Sigmoid colon (tissue), 7 donors: ENCODE measurements around the gene UBR3. TPM values are rescaled to one million over a fixed set of nuclear protein-coding genes. Genes with fewer than 3 reads are reported as not detected.
"Not testable (repeated sequence)": the region's sequence is repeated elsewhere in the genome, so short reads cannot be mapped to it uniquely, and the experiment has no call there.

Experiments
- DNase-seq: peaks from one replicate; pipeline ENCODE4 v3.0.0-alpha.2; 2019
- H3K27ac ChIP-seq, 4 donors: fragments of 200-600 bp; sonication (generic); one replicate each; pipeline ENCODE4 v1.5.1; 2016 to 2019; ENCODE audit warnings: mild to moderate bottlenecking in 1 of 4
- H3K27me3 ChIP-seq, 3 donors: fragments of 200-600 bp; sonication (generic); one replicate each; pipeline ENCODE4 v1.5.1; 2019; ENCODE audit warnings: mild to moderate bottlenecking in 1 of 3
- H3K36me3 ChIP-seq, 4 donors: fragments of 200-600 bp; sonication (generic); one replicate each; pipeline ENCODE4 v1.5.1; 2016 to 2019
- H3K4me1 ChIP-seq, 4 donors: fragments of 200-600 bp; sonication (generic); one replicate each; pipeline ENCODE4 v1.5.1; 2017 to 2019
- H3K4me3 ChIP-seq, 4 donors: fragments of 200-600 bp; sonication (generic); one replicate each; pipeline ENCODE4 v1.5.1; 2017 to 2019; ENCODE audit warnings: mild to moderate bottlenecking in 2 of 4, moderate library complexity in 1 of 4
- H3K9me3 ChIP-seq, 4 donors: fragments of 200-600 bp in 3 of 4; sonication (generic) in 3 of 4; one replicate each; pipeline versions ENCODE4 v1.5.1 to v1.6.1; 2013 to 2019
- EP300 ChIP-seq, 4 donors: sonication (generic); formaldehyde crosslinking; IDR thresholded peaks; one replicate each; pipeline ENCODE4 v1.6.1; 2017; ENCODE audit warnings: antibody characterized with exemption in 4 of 4
- POLR2A ChIP-seq, 2 donors: fragments of 450-650 bp; IDR thresholded peaks; one replicate each; pipeline ENCODE4 v1.6.1; 2016; ENCODE audit warnings: antibody characterized with exemption in 2 of 2, mild to moderate bottlenecking in 2 of 2, moderate library complexity in 2 of 2
- POLR2AphosphoS5 ChIP-seq, 4 donors: sonication (generic); formaldehyde crosslinking; IDR thresholded peaks; one replicate each; pipeline ENCODE4 v1.6.1; 2017; ENCODE audit warnings: antibody characterized with exemption in 4 of 4
- WGBS, 2 donors: extraction: QIAGEN DNeasy Blood & Tissue Kit; methylation state at CpG; one replicate each; pipeline ENCODE4 v1.1.7; 2013; 5-methylcytosine and 5-hydroxymethylcytosine counted together
- intact Hi-C: fragments of 100-400 bp; cut with DNase I; formaldehyde crosslinking; loops from one replicate; pipeline ENCODE4 v1.15.1; 2023
- polyA plus RNA-seq, 3 donors: library from polyadenylated mRNA; stranded (reverse); fragments of 200-250 nt; gene quantifications; one replicate each; pipeline ENCODE4 v1.2.3, GENCODE V29; 2013
- total RNA-seq, 4 donors: library from RNA; depleted of rRNA; stranded (reverse); fragments of >200 nt; gene quantifications; one replicate each; pipeline ENCODE4 v1.1.0, GENCODE V29; 2016
- TF ChIP-seq, protein P1 (sequence below), 4 experiments: fragments of 450-650 bp in 3 of 4; fragments of 200-600 bp in 1 of 4; IDR thresholded peaks; one replicate each; pipeline ENCODE4 v1.5.1; 2016 to 2019; ENCODE audit warnings: antibody characterized with exemption in 4 of 4, mild to moderate bottlenecking in 3 of 4, moderate library complexity in 2 of 4
- donor health status: healthy with polysubstance abuse.
- donor health status: Bipolar disorder and iron deficiency.
- donor health status: healthy.

Gene UBR3
- total and polyA plus RNA-seq, 7 donors: 4.2 to 101 (median 63.3) TPM

- TF ChIP-seq EP300 (IDR thresholded peaks at IDR 0.05): no peak
- TF ChIP-seq POLR2AphosphoS5 (IDR thresholded peaks at IDR 0.05): no peak
- TF ChIP-seq, protein P1, sequence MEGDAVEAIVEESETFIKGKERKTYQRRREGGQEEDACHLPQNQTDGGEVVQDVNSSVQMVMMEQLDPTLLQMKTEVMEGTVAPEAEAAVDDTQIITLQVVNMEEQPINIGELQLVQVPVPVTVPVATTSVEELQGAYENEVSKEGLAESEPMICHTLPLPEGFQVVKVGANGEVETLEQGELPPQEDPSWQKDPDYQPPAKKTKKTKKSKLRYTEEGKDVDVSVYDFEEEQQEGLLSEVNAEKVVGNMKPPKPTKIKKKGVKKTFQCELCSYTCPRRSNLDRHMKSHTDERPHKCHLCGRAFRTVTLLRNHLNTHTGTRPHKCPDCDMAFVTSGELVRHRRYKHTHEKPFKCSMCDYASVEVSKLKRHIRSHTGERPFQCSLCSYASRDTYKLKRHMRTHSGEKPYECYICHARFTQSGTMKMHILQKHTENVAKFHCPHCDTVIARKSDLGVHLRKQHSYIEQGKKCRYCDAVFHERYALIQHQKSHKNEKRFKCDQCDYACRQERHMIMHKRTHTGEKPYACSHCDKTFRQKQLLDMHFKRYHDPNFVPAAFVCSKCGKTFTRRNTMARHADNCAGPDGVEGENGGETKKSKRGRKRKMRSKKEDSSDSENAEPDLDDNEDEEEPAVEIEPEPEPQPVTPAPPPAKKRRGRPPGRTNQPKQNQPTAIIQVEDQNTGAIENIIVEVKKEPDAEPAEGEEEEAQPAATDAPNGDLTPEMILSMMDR (IDR thresholded peaks at IDR 0.05): no peak
- TF ChIP-seq POLR2A (IDR thresholded peaks at IDR 0.05): no peak
- intact Hi-C loops: loop anchor here (10.0 kb wide), 1 partner anchor 401 kb away; no protein-coding TSS in a partner anchor
- Histone ChIP-seq H3K4me1 (no peaks in the 10 kb centered on the region), H3K9me3 (no peaks in the 10 kb centered on the region), H3K36me3 (peaks cover 0 to 38% (median 4%) of the 10 kb centered on the region in 4 donors), H3K27ac (no peak overlapping the region), H3K27me3 (no peaks in the 10 kb centered on the region), H3K4me3 (no peak overlapping the region)
- WGBS, 2 donors: 92 to 93% methylated on average over 2 of the region's 2 CpGs
- no peak for DNase-seq
Observed at GRCh38 chr2:169925968-169926367, 98.7 kb downstream of the UBR3 start.

- no peak for TF ChIP-seq POLR2A (IDR thresholded peaks at IDR 0.05)
- TF ChIP-seq, protein P1 (IDR thresholded peaks at IDR 0.05): peak; percentile 38 to 65 (median 55)
- H3K9me3 ChIP-seq: no peaks in the 10 kb centered on the region
- H3K27ac ChIP-seq: no peak overlapping the region
- no peak overlapping the region for H3K4me3 ChIP-seq
- DNase-seq: no peak
- intact Hi-C loops: loop anchor here (2.0 to 10.0 kb wide), 2 partner anchors 104 to 404 kb away; partner anchors contain the start of gene METTL5
- no peaks in the 10 kb centered on the region for H3K4me1 ChIP-seq
- 64 to 78% methylated on average over 1 of the region's 1 CpG for WGBS, 2 donors
- no peaks in the 10 kb centered on the region for H3K27me3 ChIP-seq
- H3K36me3 ChIP-seq: peaks cover 0 to 38% (median 4%) of the 10 kb centered on the region in 4 donors
Observed at GRCh38 chr2:169928463-169928864, 101.2 kb downstream of the UBR3 start.

DNA sequence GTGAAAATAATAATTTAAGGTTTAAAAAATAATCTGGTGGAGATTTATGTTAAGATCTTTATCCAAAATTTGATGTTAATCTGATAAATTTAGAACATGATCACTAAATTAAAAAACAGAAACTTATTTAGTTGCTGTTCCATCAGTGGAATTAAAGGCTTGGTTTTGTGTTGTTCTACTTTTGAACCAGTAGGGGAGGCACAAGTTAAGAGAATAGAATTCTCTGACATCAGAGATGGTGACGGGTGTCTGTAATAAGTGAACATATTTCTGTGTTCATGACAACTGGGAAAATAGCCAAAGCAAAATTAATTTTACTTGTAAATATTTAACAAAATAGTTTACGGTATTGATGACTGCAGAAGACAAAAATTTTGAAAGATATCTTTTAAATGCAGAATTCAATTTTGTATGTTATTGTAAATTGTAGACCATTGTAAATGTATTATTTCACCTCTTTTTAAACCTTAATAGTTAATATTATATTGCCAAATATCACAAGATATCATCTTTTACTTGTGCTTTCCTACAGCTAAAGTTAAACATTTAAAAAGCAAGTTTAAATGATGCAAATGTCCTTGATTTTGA lies 106.0 kb downstream of the UBR3 start:
- peaks cover 0 to 13% (median 2%) of the 10 kb centered on the region in 4 donors for H3K36me3 ChIP-seq
- intact Hi-C loops: no loop called here
- no peaks in the 10 kb centered on the region for H3K27me3 ChIP-seq
- no peaks in the 10 kb centered on the region for H3K9me3 ChIP-seq
- no peaks in the 10 kb centered on the region for H3K4me1 ChIP-seq
- no peak overlapping the region for H3K4me3 ChIP-seq
- 61 to 69% methylated on average over 2 of the region's 2 CpGs for WGBS, 2 donors
- no peak overlapping the region for H3K27ac ChIP-seq
- DNase-seq: no peak
- TF ChIP-seq POLR2AphosphoS5 (IDR thresholded peaks at IDR 0.05) (no peak), POLR2A (IDR thresholded peaks at IDR 0.05) (no peak)
- TF ChIP-seq, protein P1 (IDR thresholded peaks at IDR 0.05): peak in 3 of 4 experiments; percentile 43 to 65 (median 47)

DNA sequence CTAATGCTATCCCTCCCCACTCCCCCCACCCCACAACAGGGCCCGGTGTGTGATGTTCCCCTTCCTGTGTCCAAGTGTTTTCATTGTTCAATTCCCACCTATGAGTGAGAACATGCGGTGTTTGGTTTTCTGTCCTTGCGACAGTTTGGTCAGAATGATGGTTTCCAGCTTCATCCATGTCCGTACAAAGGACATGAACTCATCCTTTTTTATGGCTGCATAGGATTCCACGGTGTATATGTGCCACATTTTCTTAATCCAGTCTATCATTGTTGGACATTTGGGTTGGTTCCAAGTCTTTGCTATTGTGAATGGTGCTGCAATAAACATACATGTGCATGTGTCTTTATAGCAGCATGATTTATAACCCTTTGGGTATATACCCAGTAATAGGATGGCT lies 109.4 kb downstream of the UBR3 start:
- H3K27me3 ChIP-seq, H3K27ac ChIP-seq, H3K4me1 ChIP-seq, H3K4me3 ChIP-seq, intact Hi-C loops, DNase-seq, H3K9me3 ChIP-seq: not testable (repeated sequence)
- peaks cover 0 to 21% (median 2%) of the 10 kb centered on the region in 4 donors for H3K36me3 ChIP-seq
- whole genome bisulfite sequencing, 2 donors: 97 to 98% methylated on average over 5 of the region's 5 CpGs

DNA sequence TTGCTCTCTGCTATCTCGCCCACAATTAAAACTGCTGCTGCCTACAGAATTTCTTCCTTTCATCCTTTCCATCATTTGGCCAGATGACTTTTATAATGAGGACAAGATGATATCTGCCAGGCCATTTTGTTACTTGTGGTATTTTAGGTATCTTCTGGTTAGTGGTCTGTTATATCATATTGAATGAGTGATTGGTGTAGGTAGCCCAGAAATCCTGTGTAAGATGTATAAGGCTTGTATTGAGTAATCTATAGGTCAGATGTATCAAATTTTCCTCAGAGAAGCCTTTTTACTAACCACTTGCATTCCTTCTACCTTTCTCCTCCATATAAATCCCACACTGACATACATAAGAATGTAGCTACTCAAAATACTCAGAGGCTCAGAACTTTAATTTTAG lies 118.3 kb downstream of the UBR3 start:
- Histone ChIP-seq H3K36me3 (peaks cover 0 to 62% (median 6%) of the 10 kb centered on the region in 4 donors), H3K27ac (no peak overlapping the region), H3K4me1 (no peaks in the 10 kb centered on the region), H3K4me3 (no peak overlapping the region), H3K27me3 (no peaks in the 10 kb centered on the region), H3K9me3 (no peaks in the 10 kb centered on the region)
- TF ChIP-seq POLR2A (IDR thresholded peaks at IDR 0.05): no peak
- TF ChIP-seq, protein P1 (IDR thresholded peaks at IDR 0.05): no peak
- no peak for TF ChIP-seq EP300 (IDR thresholded peaks at IDR 0.05)
- no peak for TF ChIP-seq POLR2AphosphoS5 (IDR thresholded peaks at IDR 0.05)
- intact Hi-C loops: no loop called here
- 98 to 100% methylated on average over 1 of the region's 1 CpG for WGBS, 2 donors
- DNase-seq: no peak
